ENCODE results near the gene NUDT22.

The NUDT22 gene, protein sequence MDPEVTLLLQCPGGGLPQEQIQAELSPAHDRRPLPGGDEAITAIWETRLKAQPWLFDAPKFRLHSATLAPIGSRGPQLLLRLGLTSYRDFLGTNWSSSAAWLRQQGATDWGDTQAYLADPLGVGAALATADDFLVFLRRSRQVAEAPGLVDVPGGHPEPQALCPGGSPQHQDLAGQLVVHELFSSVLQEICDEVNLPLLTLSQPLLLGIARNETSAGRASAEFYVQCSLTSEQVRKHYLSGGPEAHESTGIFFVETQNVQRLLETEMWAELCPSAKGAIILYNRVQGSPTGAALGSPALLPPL

DNA sequence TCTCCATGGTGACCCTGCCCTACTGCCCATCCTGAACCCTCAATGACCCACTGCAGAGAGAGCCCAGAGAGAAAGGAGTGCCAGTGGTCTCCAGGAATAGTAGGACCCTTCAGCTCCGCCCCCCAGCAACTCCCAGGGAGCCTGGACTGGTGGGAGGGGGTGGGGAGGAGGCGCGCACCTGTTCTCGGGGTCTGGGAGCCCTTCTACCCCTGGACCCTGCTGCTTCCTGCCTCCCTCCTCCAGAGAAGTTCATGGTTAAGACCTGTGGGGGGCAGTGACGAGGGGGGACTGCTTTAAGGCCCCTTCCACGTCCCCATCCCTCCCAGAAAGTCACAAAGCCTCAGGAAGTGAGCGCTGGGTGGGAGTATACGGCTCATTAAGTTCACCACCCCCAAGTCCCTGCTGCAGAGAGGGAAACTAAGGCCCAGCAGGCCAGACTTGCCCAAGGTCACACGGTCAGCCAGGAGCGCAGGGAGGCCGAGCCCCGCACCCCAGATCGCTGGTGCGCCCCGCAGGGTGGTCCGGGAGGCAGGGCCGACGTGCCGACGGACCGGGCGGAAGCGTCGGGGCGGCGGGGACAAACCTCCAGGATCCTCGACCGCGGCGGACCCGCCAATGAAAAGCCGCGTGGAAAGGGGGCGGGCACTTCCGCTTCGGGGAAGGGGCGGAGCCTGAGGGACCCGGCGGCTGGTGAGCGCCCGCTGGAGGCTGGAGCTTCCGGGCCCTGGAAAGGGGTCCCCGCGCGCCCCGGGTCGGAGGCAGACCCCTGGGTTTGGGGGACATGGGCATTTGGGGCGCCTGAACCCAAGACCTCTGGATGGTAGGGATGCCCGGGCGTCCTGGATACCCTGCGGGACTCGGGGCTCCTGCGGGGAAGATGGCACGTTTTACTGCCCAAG, at the start of gene NUDT22, which contains the start of gene TRPT1:
NUDT22 (plus strand) TSS at position 667 of the 899 bp plus-strand sequence. CDS start 379 bp downstream, outside the sequence.
TRPT1 (minus strand) TSS at position 579 of the 899 bp plus-strand sequence; CDS start at position 253, 326 bp downstream.
- peak; percentile 90 for DNase-seq (ENCODE audit: low spot score)

GRCh38 chr11:64176751-64177150, 49.3 kb upstream of the NUDT22 start:
- no peak for DNase-seq (ENCODE audit: low spot score)

DNA sequence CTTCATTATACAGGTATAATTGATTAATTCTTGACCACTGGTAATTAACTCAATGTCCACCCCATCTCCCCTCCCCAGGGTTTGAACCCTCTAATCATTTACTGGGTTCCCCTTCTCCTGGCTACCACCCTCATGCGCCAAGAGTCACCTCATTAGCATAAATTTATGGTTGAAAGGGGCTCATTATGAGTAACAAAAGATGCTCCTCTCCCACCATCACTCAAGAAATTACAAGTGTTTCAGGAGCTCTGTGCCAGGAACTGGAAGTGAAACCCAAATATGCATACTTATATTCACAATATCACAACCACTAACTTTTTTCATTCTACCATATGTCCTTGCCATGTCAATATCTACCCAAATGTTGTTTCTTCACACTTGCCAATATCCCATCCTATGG, 47.9 kb upstream of the NUDT22 start:
- DNase-seq (ENCODE audit: low spot score), result no peak

GRCh38 chr11:64178951-64179639, 47.0 kb upstream of the NUDT22 start:
- no peak for DNase-seq (ENCODE audit: low spot score)

DNA sequence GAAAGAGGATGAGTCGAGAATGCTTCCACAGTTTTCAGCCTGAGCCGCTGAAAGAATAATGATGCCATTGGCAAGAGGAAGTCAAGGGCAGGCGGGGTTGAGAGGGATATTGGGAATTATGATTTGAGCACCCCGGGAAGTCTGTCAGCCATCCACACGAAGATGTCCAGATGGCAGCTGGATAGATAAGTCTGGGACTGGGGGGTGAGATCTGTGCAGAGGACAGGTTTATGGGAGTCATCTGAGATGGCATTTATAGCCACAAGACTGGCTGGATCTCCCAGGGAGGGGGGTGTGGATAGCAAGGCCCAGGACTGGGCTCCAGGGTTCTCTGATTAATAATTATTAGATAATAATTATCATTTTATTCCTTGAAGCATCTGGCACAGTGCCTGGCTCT, 45.2 kb upstream of the NUDT22 start:
- DNase-seq (ENCODE audit: low spot score), result no peak

- no peak for DNase-seq (ENCODE audit: low spot score)
These were observed 44.3 kb upstream of the NUDT22 start for GRCh38 chr11:64181506-64182411.

DNA sequence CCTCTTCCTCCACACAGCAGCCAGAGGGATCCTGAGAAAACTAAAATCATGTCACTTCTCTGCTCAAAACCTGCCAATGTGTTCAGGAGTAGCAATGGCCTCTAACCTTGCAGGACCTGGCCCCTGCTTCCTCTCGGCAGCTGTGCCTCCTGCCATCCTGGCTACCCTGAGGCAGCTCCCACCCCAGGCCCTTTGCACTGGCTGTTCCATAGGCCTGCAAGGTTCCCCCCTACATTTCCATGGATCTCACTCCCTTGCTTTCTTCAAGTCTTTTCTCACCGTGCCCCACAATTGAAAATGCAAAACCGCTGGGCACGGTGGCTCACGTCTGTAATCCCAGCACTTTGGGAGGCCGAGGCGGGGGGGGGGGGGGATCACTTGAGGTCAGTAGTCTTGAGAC, 42.2 kb upstream of the NUDT22 start:
- DNase-seq (ENCODE audit: low spot score), result no peak

DNA sequence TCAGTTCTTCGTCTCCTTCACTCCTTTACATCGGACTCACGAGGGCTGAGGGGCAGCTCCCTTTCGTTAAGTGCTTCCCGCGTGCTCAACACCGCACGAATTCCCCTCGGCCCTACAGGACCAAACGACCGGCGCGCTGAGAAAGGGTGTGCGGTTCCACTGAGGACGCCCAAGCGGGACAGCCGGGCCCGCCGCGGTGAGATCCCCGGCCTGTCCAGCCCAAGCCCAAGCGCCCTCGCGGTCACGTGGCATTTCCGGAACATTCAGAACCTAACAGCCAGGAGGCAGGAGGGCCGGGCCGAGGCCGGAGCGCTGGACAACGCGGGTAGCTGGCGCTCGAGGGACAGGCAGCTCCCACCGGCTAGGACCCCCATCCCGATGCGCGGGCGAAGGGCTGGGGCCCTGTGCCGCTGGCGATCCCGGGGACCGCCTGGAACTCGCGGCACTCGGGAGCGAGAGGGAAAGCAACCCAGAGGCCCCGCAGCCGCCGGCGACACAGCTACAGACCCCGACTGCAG, 40.8 kb upstream of the NUDT22 start:
- peak; percentile 54 for DNase-seq (ENCODE audit: low spot score)

GRCh38 chr11:64185693-64186491, 40.2 kb upstream of the NUDT22 start, which contains the start of gene STIP1:
Gene STIP1 (plus strand): TSS chr11:64186171. CDS start chr11:64186262, 91 bp downstream.
- peak; percentile 97 for DNase-seq (ENCODE audit: low spot score)

DNA sequence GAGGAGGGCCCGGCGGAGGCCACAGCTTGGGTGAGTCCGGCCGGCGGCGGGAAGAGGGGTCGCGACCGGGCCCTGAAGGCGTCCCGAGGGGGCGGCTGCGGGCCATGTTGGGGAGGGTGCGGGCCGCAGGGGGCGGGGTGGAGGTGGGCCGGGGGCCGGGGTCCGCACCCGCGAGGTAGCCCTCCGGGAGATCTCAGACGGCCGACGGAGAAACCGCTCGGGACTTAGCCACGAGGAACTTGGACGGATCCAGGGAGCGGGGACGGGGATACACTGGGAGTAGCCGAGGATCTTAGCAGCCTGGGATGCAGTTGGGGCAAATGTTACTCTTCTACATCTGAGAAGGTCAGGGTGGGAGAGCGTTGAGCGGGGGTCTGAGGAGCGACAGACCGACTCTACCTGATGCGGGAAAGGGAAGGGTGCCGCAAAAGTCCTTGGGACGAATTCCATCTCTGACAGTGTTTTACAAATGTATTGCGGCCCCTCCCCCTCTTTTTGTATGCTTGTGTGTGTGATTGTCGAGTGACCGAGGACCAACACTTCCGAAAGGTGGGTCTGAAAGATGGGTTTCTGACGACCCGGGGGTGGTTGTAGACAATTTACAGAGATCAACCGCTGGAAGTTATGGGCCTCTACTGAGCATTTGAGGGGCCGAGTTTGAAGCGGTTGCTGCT, 39.4 kb upstream of the NUDT22 start:
- DNase-seq (ENCODE audit: low spot score), result no peak

DNA sequence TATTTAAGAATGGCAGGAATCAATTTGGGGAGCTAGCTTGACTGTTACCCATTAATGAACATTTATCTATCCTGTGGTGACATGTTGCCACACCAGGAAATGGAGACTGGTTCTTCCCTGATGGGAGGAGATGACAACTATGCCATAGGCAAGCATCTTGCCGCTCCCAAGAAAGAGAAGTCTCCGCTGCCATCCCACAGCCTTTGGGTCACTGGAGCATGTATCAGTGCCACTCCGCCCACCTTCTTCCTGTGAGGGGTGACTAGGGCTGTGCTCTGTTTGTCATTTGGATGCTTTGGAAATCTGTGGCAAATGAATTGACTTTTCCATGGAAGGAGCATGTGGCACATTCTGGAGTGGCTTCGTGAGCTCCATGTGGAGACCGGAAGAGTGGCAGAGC, 33.6 kb upstream of the NUDT22 start:
- DNase-seq (ENCODE audit: low spot score), result no peak

- DNase-seq (ENCODE audit: low spot score), result no peak
These were observed 29.4 kb upstream of the NUDT22 start for GRCh38 chr11:64196626-64197025.

DNA sequence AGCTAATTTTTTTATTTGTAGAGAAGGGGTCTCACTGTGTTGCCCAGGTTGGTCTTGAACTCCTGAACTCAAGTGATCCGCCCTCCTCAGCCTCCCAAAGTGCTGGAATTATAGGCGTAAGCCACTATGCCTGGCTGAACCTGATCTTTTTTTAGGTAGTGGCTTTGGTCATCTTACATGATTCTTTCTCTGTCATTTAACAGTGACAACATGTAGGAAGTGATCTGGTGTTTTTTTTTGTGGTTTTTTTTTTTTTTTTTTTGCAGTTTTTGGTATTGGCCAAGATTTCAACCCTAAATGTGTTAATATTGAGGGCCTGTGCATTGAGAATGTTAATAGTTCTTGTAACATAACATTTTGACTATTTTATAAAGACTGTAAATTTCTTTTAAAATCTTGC, 27.6 kb upstream of the NUDT22 start:
- no peak for DNase-seq (ENCODE audit: low spot score)

DNA sequence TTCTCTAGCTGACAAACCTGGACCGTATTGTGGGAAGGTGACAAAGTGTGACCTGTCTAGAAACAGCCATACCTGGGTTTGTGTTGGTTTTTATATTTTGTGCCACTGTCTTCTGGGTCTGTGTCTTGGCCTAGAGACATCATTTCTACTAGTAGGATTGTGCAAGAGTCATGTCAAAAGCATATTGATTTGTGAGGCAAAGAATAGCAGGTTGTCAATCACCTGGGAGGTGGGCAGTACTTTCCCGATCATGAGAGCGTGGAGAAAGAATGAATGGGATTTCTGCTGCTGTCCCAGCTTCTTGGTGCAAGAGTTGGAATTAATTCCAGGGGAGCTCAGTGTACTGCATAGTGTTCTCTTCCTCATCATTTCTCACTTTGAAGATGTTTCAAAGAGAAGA, 24.5 kb upstream of the NUDT22 start:
- no peak for DNase-seq (ENCODE audit: low spot score)

DNA sequence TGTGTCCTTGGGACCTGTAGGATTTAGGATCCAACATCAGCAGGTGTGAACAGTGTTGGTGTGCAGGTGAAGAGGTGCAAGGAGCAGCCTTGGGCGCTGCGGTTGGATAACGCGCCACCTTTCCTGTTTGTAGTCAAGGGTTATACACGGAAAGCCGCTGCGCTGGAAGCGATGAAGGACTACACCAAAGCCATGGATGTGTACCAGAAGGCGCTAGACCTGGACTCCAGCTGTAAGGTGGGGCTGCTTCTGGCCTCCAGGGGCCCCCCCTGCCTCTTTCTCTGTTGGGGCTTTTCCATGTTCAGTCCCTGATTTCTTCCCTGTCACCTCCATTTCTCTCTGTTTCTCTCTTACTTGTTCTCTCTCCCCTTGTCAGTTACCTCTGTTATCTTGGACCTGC, 23.1 kb upstream of the NUDT22 start:
- DNase-seq (ENCODE audit: low spot score), result no peak

DNA sequence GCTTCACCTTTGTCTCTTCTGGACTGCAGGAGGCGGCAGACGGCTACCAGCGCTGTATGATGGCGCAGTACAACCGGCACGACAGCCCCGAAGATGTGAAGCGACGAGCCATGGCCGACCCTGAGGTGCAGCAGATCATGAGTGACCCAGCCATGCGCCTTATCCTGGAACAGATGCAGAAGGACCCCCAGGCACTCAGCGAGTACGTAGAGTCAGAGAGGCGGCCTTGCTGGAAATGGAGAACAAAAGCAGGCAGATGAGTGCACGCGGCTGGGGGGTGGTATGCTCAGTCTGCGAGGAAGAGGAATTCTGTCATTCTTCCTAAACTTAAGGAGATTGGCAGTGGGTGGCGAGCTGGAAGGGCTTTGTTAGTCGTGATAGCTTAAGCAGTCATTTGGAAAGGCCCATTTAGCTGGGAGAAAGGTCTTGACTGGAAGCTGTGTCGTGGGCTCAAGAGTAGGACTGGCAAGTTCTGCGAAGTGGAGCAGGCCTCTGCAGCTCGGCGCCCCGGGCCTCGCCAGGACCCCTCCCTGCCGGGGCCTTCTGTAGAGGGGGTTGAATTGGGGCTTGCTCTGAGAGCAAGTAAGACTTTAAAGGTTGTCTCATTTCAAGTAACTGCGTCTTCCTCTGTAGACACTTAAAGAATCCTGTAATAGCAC, 22.5 kb upstream of the NUDT22 start:
- DNase-seq (ENCODE audit: low spot score), result no peak

DNA sequence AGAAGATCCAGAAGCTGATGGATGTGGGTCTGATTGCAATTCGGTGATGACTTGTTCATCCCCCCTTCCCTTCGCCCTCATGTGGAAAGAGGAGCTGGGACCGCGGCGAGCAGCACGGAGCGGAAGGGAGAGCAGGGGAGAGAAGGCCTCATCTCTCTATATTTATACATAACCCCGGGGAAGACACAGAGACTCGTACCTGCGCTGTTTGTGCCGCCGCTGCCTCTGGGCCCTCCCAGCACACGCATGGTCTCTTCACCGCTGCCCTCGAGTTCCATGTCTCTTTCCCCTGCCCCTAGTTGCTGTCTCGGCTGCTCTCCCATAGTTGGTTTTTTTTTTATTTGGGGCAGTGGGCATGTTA, 22.0 kb upstream of the NUDT22 start:
- DNase-seq (ENCODE audit: low spot score), result no peak

GRCh38 chr11:64204464-64204989, 21.5 kb upstream of the NUDT22 start:
- DNase-seq (ENCODE audit: low spot score), result peak; percentile 80
